Coronary artery (tissue), 2 donors: ENCODE measurements around the gene B4GAT1.

ENCODE experiments used
- DNase-seq: peaks from one replicate; pipeline ENCODE4 v3.0.0-alpha.2; 2017; ENCODE audit warnings: low spot score
- H3K27ac ChIP-seq, 2 donors: fragments of 200-600 bp; sonication (generic); one replicate each; pipeline ENCODE4 v1.5.1; 2016 to 2019
- H3K4me3 ChIP-seq: fragments of 200-600 bp; sonication (generic); 2 replicates; pipeline ENCODE4 v1.5.1; 2016; ENCODE audit warnings: mild to moderate bottlenecking, moderate library complexity
- CTCF ChIP-seq: fragments of 200-600 bp; sonication (generic); IDR thresholded peaks from one replicate; pipeline ENCODE4 v1.5.1; 2019; ENCODE audit warnings: antibody characterized with exemption

The B4GAT1 gene

DNA sequence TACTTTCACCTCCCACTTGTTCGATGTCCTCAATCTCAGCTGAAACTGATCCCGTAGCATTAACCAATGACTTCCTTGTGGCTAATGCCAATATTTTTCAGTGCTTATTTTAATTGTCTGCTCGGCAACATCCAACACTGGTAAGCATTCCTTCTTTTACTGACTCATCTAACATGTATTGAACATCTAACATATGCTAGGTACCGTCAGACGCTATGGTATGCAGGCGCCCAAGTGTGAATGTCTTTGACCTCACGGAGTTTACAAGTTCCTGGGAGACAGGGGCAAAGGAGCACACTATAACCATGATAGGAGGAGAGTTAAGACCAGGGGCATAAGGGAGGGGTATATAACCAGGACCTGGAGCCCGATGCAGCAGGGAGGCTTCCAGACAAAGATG lies 4.3 kb downstream of the B4GAT1 start:
- Histone ChIP-seq H3K4me3 (no peak overlapping the region), H3K27ac (no peak overlapping the region)
- TF ChIP-seq CTCF, result no peak
- no peak for DNase-seq

DNA sequence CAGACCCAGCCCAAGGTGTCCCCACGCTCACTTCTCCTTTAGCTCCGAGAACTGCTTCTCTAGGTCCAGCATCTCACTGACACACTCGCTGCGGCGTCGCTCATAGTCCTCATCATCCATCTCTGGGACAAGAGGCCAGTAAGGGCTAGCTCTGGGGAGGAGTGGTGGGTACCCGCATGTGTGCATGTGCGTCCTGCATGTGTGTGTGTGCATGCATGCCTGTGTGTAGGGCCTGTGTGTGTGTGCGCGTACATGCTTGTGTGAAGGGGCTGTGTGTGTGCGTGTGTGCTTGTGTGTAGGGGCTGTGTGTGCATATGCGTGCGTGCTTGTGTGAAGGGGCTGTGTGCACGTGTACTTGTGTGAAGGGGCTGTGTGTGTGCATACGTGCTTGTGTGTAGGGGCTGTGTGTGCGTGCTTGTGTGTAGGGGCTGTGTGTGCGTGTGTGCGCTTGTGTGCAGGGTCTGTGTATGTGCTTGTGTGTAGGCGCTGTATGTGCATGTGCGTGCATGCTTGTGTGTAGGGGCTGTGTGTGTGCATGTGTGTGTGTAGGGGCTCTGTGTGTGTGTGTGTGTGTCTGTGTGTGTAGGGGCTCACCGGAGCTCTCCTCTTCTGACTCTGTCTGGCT lies 5.8 kb downstream of the B4GAT1 start:
- H3K4me3 ChIP-seq, result no peak overlapping the region
- no peak for TF ChIP-seq CTCF
- H3K27ac ChIP-seq, result no peak overlapping the region
- no peak for DNase-seq

DNA sequence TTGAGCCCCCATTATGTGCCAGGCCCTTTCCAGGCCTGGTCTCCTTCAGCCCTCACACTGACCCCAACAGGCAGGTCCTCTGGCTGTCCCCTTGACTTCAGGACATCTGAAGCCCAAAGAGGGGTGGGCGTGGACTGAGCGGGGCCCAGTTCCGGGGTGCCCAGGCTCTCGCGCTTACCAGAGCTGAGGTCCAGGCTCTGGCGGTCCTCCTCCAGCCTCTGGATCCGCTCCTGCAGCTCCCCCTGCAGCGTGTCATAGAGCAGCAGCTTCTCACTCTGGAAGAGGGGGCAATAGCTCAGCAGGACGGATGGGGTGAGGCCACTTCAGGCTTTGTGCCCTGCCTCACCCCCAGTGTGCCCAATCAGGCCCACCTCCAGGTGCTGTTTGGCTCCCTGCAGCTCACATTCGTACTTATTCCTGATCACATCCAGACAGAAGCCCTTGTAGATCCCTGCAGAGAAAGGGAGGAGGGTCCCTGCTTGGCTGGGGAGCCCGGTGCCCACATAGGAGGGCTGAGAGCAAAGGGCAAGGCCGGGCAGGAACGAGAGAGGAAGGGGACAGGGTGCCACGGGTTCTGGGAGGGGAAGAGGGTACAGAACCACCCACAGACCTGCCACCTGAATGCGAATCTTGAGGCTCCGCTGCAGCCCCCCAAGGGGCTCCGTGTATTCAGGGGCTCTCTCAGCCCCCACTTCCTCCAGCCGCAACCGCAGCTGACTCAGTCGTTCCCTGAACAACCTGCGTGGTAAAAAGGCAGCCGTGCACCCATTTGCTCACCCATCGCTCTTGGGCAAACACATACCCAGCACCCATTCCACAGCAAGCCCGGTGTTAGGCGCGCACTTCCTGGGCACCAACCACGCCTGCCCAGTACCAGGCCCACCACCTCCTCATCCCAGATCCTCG lies 6.6 kb downstream of the B4GAT1 start:
- no peak for DNase-seq
- Histone ChIP-seq H3K27ac (no peak overlapping the region), H3K4me3 (no peak overlapping the region)
- TF ChIP-seq CTCF, result no peak

- DNase-seq, result no peak
- Histone ChIP-seq H3K27ac (no peak overlapping the region), H3K4me3 (no peak overlapping the region)
- TF ChIP-seq CTCF, result no peak
These were observed 7.5 kb downstream of the B4GAT1 start for GRCh38 chr11:66339686-66340483.

DNA sequence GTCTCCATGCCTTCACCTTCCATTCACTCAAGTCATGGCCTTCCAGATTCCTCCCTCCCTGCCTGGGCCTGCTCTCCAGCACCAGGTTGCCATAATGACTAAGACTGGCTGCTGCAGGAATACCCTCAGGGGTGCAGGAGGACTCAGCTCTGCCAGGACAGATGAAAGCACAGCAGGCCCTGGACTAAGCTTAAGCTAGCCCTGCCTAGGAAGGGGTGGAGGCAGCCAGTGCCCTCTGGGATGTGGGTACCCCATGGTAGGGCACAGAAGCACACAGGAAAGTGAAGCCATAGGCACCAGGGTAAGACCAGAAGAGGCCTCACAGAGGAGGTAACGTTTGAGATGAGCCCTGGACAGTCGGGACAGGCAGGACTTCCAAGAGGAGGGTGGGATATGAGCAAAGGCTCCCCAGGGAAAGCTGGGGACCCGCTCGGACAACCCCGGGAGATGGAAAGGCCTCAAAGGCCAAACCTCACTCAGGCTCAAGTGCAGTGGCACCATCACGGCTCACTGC lies 8.2 kb downstream of the B4GAT1 start:
- H3K4me3 ChIP-seq, result no peak overlapping the region
- DNase-seq, result no peak
- TF ChIP-seq CTCF, result no peak
- no peak overlapping the region for H3K27ac ChIP-seq

DNA sequence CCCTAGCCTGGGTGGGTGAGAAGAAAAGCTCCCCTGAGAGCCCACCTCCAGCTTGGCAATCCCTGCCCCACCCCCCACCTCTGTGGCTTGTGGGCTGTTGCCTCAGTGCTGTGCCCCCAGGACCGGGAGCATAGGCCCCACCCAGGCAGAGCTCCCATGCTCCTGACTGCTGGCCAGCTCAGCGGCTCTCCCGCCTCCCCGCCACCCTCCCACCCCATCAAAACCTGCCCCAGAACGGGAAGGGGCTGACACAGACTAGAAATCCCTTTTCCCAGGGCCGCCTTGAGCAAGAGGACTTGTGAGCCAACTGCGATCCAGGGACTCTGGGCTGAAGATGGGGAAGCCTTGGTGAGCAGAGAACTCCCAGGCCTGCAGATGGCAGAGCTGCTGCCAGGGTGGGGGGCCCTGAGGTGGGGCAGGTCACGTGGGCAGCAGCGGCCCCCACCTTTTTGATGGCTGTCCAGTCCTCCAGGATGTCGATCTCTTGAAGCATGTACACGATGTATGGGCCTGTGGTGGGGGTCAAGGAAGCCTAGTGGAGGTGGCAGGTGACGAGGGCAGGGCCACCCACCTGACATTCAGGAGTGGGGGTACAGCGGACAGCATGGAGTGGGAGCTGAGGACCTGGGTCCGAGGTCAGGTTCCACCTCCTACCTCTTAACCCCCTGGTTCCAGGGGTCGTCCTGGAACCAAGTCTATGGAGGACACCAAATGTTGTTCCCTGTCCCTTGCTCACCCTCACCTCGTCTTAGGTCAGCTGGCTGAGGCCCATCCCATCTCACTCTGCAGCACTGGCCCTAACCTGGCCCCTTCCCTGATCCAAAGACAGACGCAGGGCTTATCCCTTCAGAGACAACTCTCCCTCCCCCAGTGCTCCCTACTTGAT lies 8.9 kb downstream of the B4GAT1 start:
- Histone ChIP-seq H3K27ac (no peak overlapping the region), H3K4me3 (no peak overlapping the region)
- DNase-seq, result no peak
- TF ChIP-seq CTCF, result no peak
